Measurements from ENCODE around the gene CHRM3.

The CHRM3 gene

DNA sequence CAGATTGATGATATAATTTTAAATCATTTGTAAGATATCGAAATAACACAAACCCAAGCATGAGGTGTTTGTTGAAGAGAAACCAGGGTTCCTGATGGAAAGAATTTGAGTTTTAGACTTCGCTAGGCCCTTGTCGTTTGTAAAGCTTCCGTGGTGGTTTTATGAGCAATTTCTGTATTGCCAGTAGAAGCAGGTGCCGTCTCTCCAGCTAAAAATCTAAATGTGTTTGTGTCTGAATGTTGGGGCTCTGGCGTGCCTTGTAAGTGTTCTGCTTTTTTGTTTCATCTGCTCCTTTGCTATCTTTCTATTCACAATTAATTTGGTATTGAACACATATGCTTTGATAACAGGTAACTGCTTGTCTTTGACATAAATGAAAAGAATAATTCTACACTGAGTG, 27.5 kb downstream of the CHRM3 start:
- no peak for DNase-seq (ENCODE audit: low read depth in 2 of 2)

DNA sequence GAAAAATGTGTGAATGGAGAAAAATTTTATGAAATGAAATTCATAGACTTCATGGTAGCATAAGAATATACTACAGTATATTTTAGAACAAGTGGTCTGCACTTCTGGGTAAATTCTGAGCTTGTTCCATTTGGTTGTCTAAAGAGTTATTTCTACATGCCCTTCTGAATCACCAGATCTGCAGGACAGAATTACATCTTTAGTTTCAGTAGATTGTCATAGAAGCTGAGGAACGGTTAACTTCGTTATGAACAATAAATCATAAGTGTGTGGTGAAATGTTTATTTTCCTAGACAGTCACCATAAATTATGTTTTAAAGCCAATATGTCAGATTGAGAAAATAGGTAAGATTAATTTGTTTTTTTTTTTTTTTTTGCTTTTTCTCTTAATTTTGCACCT, 30.9 kb downstream of the CHRM3 start:
- DNase-seq (ENCODE audit: low read depth in 2 of 2) = no peak

DNA sequence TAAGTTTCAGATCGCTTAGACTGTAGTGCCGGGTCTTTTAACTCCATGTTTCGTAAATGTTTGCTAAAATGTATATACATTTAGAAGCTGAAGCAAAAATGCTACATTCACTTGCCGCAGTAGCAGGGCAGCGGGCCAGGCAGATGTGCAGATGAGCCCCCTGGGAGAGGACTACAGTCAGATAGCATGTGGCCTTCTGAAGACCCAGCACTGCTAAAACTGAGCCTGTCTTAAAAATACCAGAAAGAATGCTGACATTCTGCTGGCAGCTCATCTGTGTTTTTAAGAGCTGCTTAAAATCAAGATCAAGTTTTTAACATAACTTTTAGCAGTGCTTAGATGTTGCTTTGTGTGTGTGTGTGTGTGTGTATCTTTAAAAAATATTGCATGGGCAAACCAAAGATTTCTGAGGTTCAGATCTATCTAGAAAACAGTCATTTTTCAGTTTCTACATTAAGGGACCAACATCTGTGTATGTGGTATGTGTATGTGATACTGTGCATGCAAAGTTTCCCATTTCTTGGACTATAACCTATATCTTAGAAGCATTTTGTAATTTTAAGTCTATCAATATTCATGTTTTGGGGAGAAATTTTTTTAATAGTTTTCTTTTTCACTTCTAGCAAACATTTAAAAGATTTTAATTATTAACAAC, 31.7 kb downstream of the CHRM3 start:
- DNase-seq (ENCODE audit: low read depth in 2 of 2) = no peak

DNA sequence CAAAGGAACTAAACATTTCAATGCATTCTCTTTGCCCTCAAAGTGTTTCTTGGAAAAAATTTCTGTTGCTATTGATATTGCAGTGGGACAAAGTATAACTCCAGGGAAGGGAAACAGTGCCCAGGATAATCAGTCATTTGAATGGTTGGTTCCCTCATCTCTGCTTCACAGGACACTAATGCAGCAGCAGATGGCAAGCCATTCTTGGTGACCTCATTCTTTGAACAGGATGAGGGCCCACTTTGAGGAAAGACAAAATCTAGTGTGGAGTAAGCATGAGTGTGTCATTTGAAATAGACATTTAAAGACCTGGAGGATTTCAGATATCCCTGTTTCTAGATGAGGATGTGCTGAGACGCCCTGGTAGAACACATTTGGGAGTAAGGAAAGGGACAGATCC, 32.3 kb downstream of the CHRM3 start:
- no peak for DNase-seq (ENCODE audit: low read depth in 2 of 2)

DNA sequence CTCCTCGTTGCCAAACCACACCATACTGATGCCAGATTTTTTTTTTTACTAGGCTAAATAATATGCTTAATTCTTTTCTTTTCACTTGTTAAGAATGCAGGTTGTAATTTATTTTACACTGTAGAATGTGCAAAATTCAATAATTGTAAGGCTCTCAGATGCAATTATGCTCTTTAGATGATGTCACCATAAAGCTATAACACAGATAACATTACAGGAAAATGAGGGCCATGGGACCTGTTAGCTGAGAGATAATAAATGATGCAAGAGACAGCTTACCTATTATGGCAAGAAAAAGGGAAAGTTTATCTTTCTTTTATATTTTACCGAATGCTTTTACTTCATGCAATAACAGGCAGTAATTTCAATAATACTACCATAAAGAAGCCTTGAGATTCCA, 35.4 kb downstream of the CHRM3 start:
- no peak for DNase-seq (ENCODE audit: low read depth in 2 of 2)

DNA sequence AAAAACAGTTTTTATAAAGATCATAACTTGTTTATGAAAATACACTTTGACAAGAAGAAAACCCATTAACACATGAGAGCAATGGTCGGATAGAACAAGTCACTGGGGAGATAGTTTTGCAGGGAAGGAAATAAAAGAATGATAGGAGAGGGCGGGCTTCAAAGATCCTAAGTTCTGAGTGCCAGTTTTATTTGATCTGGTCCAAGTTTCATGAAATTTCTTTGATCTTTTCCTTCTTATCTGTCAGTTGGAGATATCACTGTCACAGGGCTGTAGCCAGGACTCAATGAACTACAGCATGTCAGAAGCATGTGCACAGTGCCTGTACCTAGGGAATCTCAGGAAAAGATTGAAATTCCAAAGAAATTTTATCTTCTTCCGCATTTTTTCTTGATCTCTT, 36.5 kb downstream of the CHRM3 start:
- no peak for DNase-seq (ENCODE audit: low read depth in 2 of 2)

DNA sequence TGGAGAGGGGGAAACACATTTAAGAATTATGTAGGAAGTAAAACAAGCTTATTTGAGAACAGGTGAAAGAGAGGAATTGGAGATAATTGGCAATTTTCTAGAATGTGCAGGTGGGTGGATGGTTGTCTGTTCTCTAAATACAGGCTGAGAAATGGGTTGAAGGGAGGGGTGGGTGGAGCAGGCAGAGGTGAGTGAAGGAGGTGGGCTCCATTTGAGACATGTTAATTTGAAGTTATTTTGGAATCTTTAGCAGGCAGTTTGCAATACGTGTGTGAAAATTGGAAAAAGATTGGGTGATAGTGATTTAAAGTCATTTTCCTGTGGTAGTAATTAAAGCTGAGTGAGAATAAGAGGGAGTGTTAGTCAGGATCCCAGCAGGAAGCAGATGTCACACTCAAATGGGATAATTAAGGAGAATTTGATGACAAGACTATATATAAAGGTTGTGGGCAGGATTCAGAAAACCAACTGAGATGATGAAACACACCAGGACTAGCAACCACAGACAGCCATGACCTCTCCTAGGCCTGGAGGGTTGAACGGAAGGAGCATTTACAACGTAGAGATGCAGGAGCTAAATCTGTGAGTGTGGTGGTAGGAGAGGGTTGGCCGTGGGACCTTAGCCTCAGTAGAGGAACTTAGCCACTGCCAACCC, 40.6 kb downstream of the CHRM3 start:
- DNase-seq (ENCODE audit: low read depth in 2 of 2) = peak; percentile 29 to 30

DNA sequence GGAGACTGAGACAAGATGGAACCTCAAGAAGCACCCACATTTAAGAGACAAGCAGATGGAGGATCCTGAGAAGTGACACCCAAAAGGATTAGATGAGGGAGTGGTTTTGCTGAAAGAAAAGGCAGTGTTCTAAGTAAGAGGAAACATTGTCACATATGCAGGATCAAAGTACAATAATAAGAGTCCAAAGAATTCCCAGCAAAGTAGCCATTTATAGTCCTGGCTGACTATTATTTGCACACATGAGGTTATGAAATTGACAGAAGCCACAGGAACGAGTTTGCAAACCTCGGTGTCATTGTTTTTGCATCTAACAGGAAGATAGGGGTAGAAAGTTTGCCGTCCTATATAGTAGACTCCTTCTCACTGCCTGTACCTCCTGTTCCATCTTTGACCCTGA, 41.3 kb downstream of the CHRM3 start:
- DNase-seq (ENCODE audit: low read depth in 2 of 2) = no peak

DNA sequence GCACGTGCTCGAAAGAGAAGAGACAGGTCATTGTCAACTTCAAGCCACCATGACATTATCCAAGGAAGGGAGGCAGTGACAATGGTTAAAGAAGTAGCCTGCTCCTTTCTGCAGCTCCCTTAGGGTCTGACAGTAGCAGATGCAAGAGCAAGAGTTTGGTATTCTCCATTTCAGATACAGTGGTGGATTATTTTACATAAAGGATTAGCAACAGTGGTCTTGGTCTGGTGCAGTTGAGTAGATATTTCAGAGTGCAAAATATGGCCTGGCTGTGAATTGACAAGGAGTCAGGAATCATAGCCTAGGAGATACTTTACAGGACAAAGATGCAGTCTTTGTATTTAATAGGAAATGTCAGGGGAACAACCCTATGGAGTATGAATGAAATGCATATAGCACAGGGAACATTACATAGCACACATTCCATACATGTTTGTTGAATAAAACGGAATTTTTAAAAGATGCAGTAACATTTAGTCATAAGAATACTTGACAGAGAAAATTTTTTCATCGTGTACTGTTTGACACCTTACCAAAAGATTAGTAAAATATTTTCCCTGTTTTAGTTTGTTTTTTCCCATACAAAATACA, 41.8 kb downstream of the CHRM3 start:
- DNase-seq (ENCODE audit: low read depth in 2 of 2) = peak; percentile 20 to 24

DNA sequence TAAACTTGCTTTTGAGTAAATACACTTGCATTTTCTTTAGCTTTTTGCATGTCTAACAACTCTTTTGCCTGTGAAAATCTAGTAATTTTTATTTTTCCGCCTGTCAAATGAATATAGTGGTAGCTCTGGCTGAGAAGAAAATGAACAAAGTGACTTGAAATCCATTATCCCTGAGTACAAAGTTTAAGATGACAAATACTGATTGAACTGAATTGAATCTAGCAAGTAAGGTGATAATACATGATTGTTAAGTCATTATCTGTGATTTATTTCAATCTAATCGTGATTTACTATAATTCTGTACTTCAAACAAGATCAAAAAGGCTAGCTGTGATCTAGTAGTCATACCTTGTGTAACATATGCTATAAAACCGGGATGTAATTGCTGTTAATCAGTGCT, 42.8 kb downstream of the CHRM3 start:
- DNase-seq (ENCODE audit: low read depth in 2 of 2) = no peak

DNA sequence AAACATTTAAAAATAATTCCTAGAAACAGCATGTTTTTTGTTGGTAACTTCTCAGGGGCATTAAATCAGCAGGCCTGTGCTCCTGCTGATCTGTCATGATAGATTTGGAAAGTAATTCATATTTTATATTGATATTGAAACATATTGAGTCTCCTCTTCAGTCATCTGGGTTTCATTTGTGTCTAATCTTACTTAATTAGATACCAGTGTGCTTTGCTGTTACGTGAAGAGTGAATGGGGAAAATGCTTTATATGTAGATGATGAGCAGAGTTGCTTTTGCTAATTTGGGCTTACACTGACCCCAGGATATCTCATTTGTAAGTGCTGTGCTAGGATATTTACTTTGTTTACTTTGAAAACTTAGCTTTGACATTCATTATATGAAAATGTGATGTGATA, 45.9 kb downstream of the CHRM3 start:
- no peak for DNase-seq (ENCODE audit: low read depth in 2 of 2)

DNA sequence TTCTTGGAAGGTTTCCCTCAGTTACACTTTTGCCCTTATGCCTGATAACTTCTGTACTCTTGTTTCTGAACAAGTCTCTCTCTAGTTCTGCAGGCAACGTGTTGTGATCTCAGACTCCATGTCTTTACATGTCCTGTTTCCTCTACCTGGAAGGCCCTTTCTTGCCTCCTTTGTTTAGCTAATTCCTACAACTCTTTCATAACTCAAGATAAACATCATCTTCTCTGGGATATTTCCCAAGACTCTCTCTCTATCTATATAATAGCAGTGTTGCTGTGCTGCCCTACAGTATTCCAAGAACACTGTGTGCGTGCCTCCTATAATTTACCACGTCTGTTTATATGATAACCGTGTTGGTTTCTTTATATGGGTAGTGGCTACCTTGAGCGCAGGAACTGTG, 47.8 kb downstream of the CHRM3 start:
- DNase-seq (ENCODE audit: low read depth in 2 of 2) = no peak
